ENCODE measurements around the gene SPACA9. TPM values are rescaled to one million over a fixed set of nuclear protein-coding genes. Genes with fewer than 3 reads are reported as not detected.

Gene SPACA9
- total RNA-seq, 1 experiment from 2014 or later: 2.1 TPM

GRCh38 chr9:132894346-132894745 lies 15.6 kb downstream of the SPACA9 start:
- TF ChIP-seq EZH2 (IDR thresholded peaks at IDR 0.05; ENCODE audit: borderline replicate concordance, low read depth, low read length, poor library complexity, severe bottlenecking) (no peak), CTCF (conservative IDR thresholded peaks at IDR 0.05; ENCODE audit: low read depth, low read length) (no peak)
- Histone ChIP-seq H3K27me3 (replicated peaks; ENCODE audit: insufficient read depth, low read depth, low read length, poor library complexity) (no peaks in the 10 kb centered on the region), H3K4me1 (ENCODE audit: insufficient read depth, low read length, poor library complexity, severe bottlenecking) (no peaks in the 10 kb centered on the region), H3K4me3 (ENCODE audit: low read depth, low read length, poor library complexity, severe bottlenecking) (no peak overlapping the region), H3K36me3 (ENCODE audit: insufficient read depth, low read length, poor library complexity, severe bottlenecking) (peaks cover 23% of the 10 kb centered on the region), H3K9me3 (ENCODE audit: low read depth, low read length, poor library complexity, severe bottlenecking) (no peaks in the 10 kb centered on the region), H3K27ac (ENCODE audit: low read depth, low read length, poor library complexity, severe bottlenecking) (no peak overlapping the region)
- ChIA-PET CTCF (no interaction called here), POLR2A (ENCODE audit: low non-redundant PET) (no interaction called here)
- intact Hi-C loops (cut with micrococcal nuclease; ENCODE audit: unreplicated experiment): no loop called here
- BruUV-seq (replicated peaks): no TSS peak
- no peak for DNase-seq (ENCODE audit: low spot score)

- H3K36me3 ChIP-seq (ENCODE audit: insufficient read depth, low read length, poor library complexity, severe bottlenecking): peaks cover 24% of the 10 kb centered on the region
- H3K27ac ChIP-seq (ENCODE audit: low read depth, low read length, poor library complexity, severe bottlenecking): no peak overlapping the region
- intact Hi-C loops (cut with micrococcal nuclease; ENCODE audit: unreplicated experiment): no loop called here
- no peaks in the 10 kb centered on the region for H3K4me1 ChIP-seq (ENCODE audit: insufficient read depth, low read length, poor library complexity, severe bottlenecking)
- H3K27me3 ChIP-seq (replicated peaks; ENCODE audit: insufficient read depth, low read depth, low read length, poor library complexity): no peaks in the 10 kb centered on the region
- H3K4me3 ChIP-seq (ENCODE audit: low read depth, low read length, poor library complexity, severe bottlenecking): no peak overlapping the region
- H3K9me3 ChIP-seq (ENCODE audit: low read depth, low read length, poor library complexity, severe bottlenecking): no peaks in the 10 kb centered on the region
- no peak for DNase-seq (ENCODE audit: low spot score)
- ChIA-PET CTCF (no interaction called here), POLR2A (ENCODE audit: low non-redundant PET) (no interaction called here)
- no TSS peak for BruUV-seq (replicated peaks)
- TF ChIP-seq CTCF (conservative IDR thresholded peaks at IDR 0.05; ENCODE audit: low read depth, low read length) (no peak), EZH2 (IDR thresholded peaks at IDR 0.05; ENCODE audit: borderline replicate concordance, low read depth, low read length, poor library complexity, severe bottlenecking) (no peak)
Measured at GRCh38 chr9:132894862-132895835, 16.5 kb downstream of the SPACA9 start.

GRCh38 chr9:132896264-132896663 lies 17.6 kb downstream of the SPACA9 start:
- H3K27ac ChIP-seq (ENCODE audit: low read depth, low read length, poor library complexity, severe bottlenecking): no peak overlapping the region
- H3K4me1 ChIP-seq (ENCODE audit: insufficient read depth, low read length, poor library complexity, severe bottlenecking): no peaks in the 10 kb centered on the region
- ChIA-PET POLR2A (ENCODE audit: low non-redundant PET) (no interaction called here), CTCF (no interaction called here)
- peaks cover 34% of the 10 kb centered on the region for H3K36me3 ChIP-seq (ENCODE audit: insufficient read depth, low read length, poor library complexity, severe bottlenecking)
- TSS peak; percentile 15 for BruUV-seq (replicated peaks)
- intact Hi-C loops (cut with micrococcal nuclease; ENCODE audit: unreplicated experiment): no loop called here
- TF ChIP-seq CTCF (conservative IDR thresholded peaks at IDR 0.05; ENCODE audit: low read depth, low read length) (no peak), EZH2 (IDR thresholded peaks at IDR 0.05; ENCODE audit: borderline replicate concordance, low read depth, low read length, poor library complexity, severe bottlenecking) (no peak)
- no peak overlapping the region for H3K4me3 ChIP-seq (ENCODE audit: low read depth, low read length, poor library complexity, severe bottlenecking)
- no peaks in the 10 kb centered on the region for H3K9me3 ChIP-seq (ENCODE audit: low read depth, low read length, poor library complexity, severe bottlenecking)
- no peak for DNase-seq (ENCODE audit: low spot score)
- H3K27me3 ChIP-seq (replicated peaks; ENCODE audit: insufficient read depth, low read depth, low read length, poor library complexity): no peaks in the 10 kb centered on the region

Data from A673 (cell line).